Measurements from ENCODE around the gene PCOLCE2. TPM values are rescaled to one million over a fixed set of nuclear protein-coding genes. Genes with fewer than 3 reads are reported as not detected.

PCOLCE2 gene
- total and polyA plus RNA-seq, 2 of the 8 experiments (the other 6 are each of a cell fraction or from before 2014, with no cell fraction given) = 11.1 to 12.6 TPM

GRCh38 chr3:142795332-142795731 lies 93.6 kb downstream of the PCOLCE2 start:
- H3K4me2 ChIP-seq (ENCODE audit: insufficient read depth in 1 of 2, low read depth in 2 of 2, low read length in 2 of 2) = no peak overlapping the region
- no peak overlapping the region for H2BK15ac ChIP-seq (ENCODE audit: low read length)
- H4K20me1 ChIP-seq (replicated peaks in 1 of 2; ENCODE audit: control insufficient read depth in 1 of 2, insufficient read depth in 2 of 2, low read length in 2 of 2) = no peaks in the 10 kb centered on the region
- no peaks in the 10 kb centered on the region for H3K79me2 ChIP-seq (ENCODE audit: control insufficient read depth in 1 of 2, insufficient read depth in 2 of 2, low read length in 2 of 2)
- no peak overlapping the region for H2BK20ac ChIP-seq (ENCODE audit: low read length)
- H2BK5ac ChIP-seq (ENCODE audit: low read depth, low read length) = no peak overlapping the region
- no peak overlapping the region for H3K9ac ChIP-seq (replicated peaks in 1 of 4; ENCODE audit: extremely low read depth in 1 of 4, low read depth in 3 of 4, low read length in 3 of 4)
- H2BK12ac ChIP-seq (ENCODE audit: low read depth, low read length) = no peak overlapping the region
- CTCF ChIA-PET (ENCODE audit: partially characterized antibody) = interaction anchor here (1.3 kb wide), 1 partner anchor 93 kb away, joined by 3 read pairs; no protein-coding TSS in a partner anchor
- POLR2A ChIA-PET (ENCODE audit: partially characterized antibody) = no interaction called here
- H3K56ac ChIP-seq (replicated peaks; ENCODE audit: insufficient read length, low read depth, low read length) = no peak overlapping the region
- H4K91ac ChIP-seq (replicated peaks; ENCODE audit: insufficient read length, low read length) = no peak overlapping the region
- H3K79me1 ChIP-seq (ENCODE audit: low read depth, low read length) = no peaks in the 10 kb centered on the region
- 91% methylated on average over 1 of the region's 1 CpG; no CpG with 5 or more reads in 1 of the 2 experiments for WGBS, 2 experiments (ENCODE audit: extremely low coverage in 1 of 2, insufficient coverage in 1 of 2, insufficient read length in 1 of 2, insufficient replicate concordance in 2 of 2, low coverage in 1 of 2, low lambda C conversion rate in 2 of 2, missing lambda C conversion rate in 1 of 2)
- no peak for DNase-seq (ENCODE audit: low read depth in 1 of 2, low spot score in 2 of 2)
- H3K27me3 ChIP-seq (replicated peaks in 1 of 4; ENCODE audit: control insufficient read depth in 3 of 4, extremely low read depth in 1 of 4, insufficient read depth in 3 of 4, low read length in 3 of 4) = no peaks in the 10 kb centered on the region
- FAIRE-seq = no peak
- peaks cover 0 to 3% (median 0%) of the 10 kb centered on the region in 4 experiments; a peak in 2 of 7 replicates for H3K4me1 ChIP-seq (replicated peaks in 1 of 4; ENCODE audit: control insufficient read depth in 3 of 4, insufficient read depth in 4 of 4, low read length in 3 of 4)
- H2AK5ac ChIP-seq (ENCODE audit: low read depth, low read length) = no peak overlapping the region
- no peak overlapping the region for H3K4me3 ChIP-seq (ENCODE audit: extremely low read depth in 1 of 4, insufficient read depth in 2 of 4, low read depth in 3 of 4, low read length in 4 of 4)
- H3K36me3 ChIP-seq (ENCODE audit: control insufficient read depth in 2 of 4, insufficient read depth in 4 of 4, low read length in 3 of 4) = no peaks in the 10 kb centered on the region
- no peaks in the 10 kb centered on the region for H3K9me3 ChIP-seq (ENCODE audit: insufficient read depth in 2 of 2, low read depth in 1 of 2, low read length in 1 of 2)
- H3K23ac ChIP-seq (ENCODE audit: insufficient read length) = no peak overlapping the region
- no peak overlapping the region for H3K14ac ChIP-seq (ENCODE audit: insufficient read length)
- no peak overlapping the region for H4K5ac ChIP-seq (ENCODE audit: insufficient read length, low read depth, low read length)
- H3K27ac ChIP-seq (ENCODE audit: low read depth, low read length) = no peak overlapping the region
- no peak overlapping the region for H3K4ac ChIP-seq (replicated peaks; ENCODE audit: insufficient read length, low read depth, low read length)
- H2AFZ ChIP-seq (ENCODE audit: low read length) = no peak overlapping the region
- H3K23me2 ChIP-seq (ENCODE audit: low read depth, low read length) = no peaks in the 10 kb centered on the region
- no peak overlapping the region for H3K18ac ChIP-seq (ENCODE audit: extremely low read depth, low read length)
- H4K8ac ChIP-seq (ENCODE audit: extremely low read depth, insufficient read depth, low read length) = no peak overlapping the region
- no peak overlapping the region for H2BK120ac ChIP-seq (replicated peaks; ENCODE audit: low read depth, low read length)
- no peak for TF ChIP-seq KDM4A (IDR thresholded peaks at IDR 0.05; ENCODE audit: low read depth, low read length, severe bottlenecking)

All from H1 (cell line).